Fibroblast of the aortic adventitia (primary cell): ENCODE results near the gene CSNK1G2. TPM values are rescaled to one million over a fixed set of nuclear protein-coding genes. Genes with fewer than 3 reads are reported as not detected.
A peak's percentile ranks its signal among the peaks of the same experiment; 100 is the strongest.

Experiments
- DNase-seq: peaks from one replicate; pipeline ENCODE4 v3.0.0-alpha.2; 2010; ENCODE audit warnings: low read depth
- H3K4me3 ChIP-seq: 2 replicates; pipeline ENCODE4 v1.5.1; 2011; ENCODE audit warnings: low read depth, mild to moderate bottlenecking, control low read depth, low read length, moderate library complexity
- total RNA-seq: library from RNA; depleted of rRNA; stranded (reverse); fragments of >200 nt; gene quantifications from 2 replicates; pipeline ENCODE4 v1.2.3, GENCODE V29; 2012; ENCODE audit warnings: low replicate concordance
- TF ChIP-seq, protein P1 (sequence below): IDR thresholded peaks from 2 replicates; pipeline ENCODE4 v1.5.1; 2011; ENCODE audit warnings: mild to moderate bottlenecking, low read length, control low read depth, inconsistent platforms; ENCODE audit not compliant: insufficient read depth

Gene CSNK1G2
- total RNA-seq, 1 donor: 47.5 TPM

DNA sequence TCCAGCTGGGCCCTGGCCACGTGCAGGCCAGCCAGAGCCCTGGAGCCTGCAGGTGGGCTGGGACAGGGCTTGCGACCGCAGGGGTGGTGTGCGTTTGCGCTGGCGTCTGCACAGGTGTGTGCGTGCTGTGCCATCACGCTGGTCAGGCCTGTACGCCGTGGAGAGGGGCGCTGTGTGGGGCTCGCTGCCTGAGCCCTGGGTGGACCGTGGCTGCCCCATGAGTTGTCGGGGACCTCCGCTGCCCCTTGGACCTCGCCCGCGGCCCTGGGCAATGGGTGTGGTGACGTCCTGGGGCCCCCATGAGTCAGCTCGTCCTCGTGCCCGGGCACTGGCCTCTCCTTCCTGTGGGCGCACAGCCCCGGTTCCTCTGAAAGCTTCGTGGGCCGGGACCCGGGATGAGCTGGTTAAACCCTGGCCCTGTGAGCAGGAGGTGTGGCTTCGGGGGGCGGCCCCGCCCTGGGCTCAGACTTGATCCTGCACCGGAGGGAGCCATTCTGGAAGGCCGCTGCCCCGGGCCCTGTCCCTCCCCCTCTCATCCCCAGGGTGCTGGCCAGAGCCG, 6.8 kb downstream of the CSNK1G2 start:
- DNase-seq: no peak
- TF ChIP-seq, protein P1, sequence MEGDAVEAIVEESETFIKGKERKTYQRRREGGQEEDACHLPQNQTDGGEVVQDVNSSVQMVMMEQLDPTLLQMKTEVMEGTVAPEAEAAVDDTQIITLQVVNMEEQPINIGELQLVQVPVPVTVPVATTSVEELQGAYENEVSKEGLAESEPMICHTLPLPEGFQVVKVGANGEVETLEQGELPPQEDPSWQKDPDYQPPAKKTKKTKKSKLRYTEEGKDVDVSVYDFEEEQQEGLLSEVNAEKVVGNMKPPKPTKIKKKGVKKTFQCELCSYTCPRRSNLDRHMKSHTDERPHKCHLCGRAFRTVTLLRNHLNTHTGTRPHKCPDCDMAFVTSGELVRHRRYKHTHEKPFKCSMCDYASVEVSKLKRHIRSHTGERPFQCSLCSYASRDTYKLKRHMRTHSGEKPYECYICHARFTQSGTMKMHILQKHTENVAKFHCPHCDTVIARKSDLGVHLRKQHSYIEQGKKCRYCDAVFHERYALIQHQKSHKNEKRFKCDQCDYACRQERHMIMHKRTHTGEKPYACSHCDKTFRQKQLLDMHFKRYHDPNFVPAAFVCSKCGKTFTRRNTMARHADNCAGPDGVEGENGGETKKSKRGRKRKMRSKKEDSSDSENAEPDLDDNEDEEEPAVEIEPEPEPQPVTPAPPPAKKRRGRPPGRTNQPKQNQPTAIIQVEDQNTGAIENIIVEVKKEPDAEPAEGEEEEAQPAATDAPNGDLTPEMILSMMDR: no peak
- H3K4me3 ChIP-seq: no peak overlapping the region

DNA sequence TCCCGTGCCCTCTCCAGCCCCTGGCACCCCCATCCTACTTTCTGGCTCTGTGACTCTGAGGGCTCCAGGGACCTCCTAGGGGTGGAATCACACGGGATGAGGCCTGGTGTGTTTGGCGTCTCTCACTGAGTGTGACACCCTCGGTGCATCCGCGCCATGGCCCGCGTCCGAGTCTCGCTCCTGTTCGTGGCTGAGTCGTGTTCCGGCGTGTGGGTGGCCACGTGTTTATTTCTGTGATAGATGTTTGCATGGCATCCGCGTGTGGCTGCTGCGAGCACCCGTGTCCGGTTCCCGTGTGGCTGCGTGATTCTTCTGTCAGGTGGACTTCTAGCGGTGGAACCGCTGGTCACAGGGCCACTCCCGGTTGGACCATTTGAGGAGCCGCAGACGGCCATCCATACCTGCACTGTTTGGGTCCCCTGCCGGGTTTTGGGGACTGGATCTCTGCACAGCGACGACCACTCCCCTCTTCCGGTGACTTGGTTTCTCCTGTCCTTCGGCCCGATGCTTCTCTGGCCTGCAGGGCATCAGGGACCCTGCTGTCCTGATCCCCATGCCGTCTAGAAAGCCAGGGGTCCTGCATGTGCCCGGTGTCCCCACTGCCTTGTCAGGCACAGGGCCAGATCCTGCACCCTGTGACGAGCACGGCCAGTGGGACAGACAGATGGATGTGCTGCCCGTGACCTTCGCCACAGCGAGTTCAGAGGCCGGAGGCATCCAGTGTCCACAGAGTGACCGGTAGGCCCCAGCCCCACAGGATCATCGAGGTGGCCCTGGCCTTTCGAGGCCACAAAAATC, 8.5 kb downstream of the CSNK1G2 start:
- no peak for DNase-seq
- TF ChIP-seq, protein P1: no peak
- no peak overlapping the region for H3K4me3 ChIP-seq

DNA sequence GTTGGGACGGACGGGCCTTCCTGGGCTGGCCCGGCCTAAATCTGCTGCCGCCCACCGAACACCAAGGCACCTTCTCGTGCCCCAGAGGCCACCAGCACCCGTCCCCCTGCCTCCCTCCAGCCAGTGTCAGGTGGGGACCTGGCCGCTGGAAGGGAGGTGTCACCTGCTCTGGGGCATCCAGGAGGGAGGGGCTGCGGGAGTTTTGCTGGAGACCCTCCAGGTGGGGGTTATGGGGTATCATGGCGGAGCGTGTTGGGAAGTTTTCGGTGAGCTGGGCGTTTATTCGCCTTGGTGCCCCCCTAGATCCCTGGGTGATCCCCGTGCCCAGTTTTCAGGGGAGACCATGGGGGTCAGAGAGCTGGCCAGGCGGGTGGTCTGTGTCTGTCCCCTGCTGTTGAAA, 9.7 kb downstream of the CSNK1G2 start:
- H3K4me3 ChIP-seq: no peak overlapping the region
- TF ChIP-seq, protein P1: no peak
- no peak for DNase-seq

- DNase-seq: peak; percentile 45
- TF ChIP-seq, protein P1: no peak
- no peak overlapping the region for H3K4me3 ChIP-seq
Observed at GRCh38 chr19:1952635-1953034, 11.7 kb downstream of the CSNK1G2 start.

DNA sequence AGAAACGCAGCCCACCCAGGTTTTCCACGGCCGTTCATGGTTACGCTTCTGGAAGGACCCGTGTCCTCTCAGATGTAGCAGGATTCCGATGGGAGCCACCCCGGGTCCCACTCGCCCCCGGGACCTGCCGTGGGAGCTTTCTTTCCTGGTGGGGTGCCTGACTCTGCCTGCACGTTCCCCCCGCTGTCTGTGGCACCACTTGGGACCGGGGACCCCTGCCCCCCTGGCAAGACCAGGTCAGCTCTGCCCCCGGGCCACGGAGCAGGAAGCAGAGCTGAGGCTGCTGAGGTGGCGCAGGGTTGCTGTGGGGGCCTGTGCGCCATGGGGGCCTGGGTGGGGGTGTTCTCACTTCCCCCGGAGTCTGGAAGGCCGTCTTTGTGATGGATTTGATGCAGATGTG, 12.1 kb downstream of the CSNK1G2 start:
- TF ChIP-seq, protein P1: no peak
- DNase-seq: no peak
- H3K4me3 ChIP-seq: no peak overlapping the region

GRCh38 chr19:1953441-1954094, 12.6 kb downstream of the CSNK1G2 start:
- H3K4me3 ChIP-seq: no peak overlapping the region
- DNase-seq: no peak
- TF ChIP-seq, protein P1: no peak
